K562 (cell line): ENCODE results near the gene PSRC1. TPM values are rescaled to one million over a fixed set of nuclear protein-coding genes. Genes with fewer than 3 reads are reported as not detected.

ENCODE experiments used
- ATAC-seq: fragments of 200-7000 bp; cut with Tn5 transposase; 3 replicates; pipeline ENCODE4 v1.9.1; 2020; ENCODE audit warnings: moderate library complexity
- BruUV-seq: library from RNA; stranded (reverse); fragments of 400-500 nt; replicated peaks from 2 replicates; lab custom pipeline; 2021; lab: Mats Ljungman, UMichigan
- CTCF ChIA-PET: fragments of 300-600 bp; formaldehyde crosslinking; extraction: SDS; loops from one replicate; lab custom pipeline; 2021; ENCODE audit warnings: low intra/inter-chr PET ratio; lab: Yijun Ruan, JAX
- POLR2A ChIA-PET: fragments of 300-600, 350-650 bp; sonication (Branson Sonifier 250); formaldehyde crosslinking; extraction: SDS; loops from one replicate; lab custom pipeline; 2021; ENCODE audit warnings: antibody characterized with exemption, inconsistent platforms; lab: Yijun Ruan, JAX
- DNase-seq, 4 experiments: peaks; one replicate each; pipeline versions ENCODE4 v3.0.0 to v3.0.0-alpha.2; 2011 to 2018; ENCODE audit warnings: low spot score in 3 of 4, mixed read lengths in 3 of 4; ENCODE audit errors: extremely low read depth in 1 of 4
- FAIRE-seq: peaks from 2 replicates; lab custom pipeline; 2011; peaks lifted over from hg19 to GRCh38; lab: Jason Lieb, UNC
- H2AFZ ChIP-seq: 2 replicates; pipeline ENCODE4 v1.6.0; 2011; ENCODE audit warnings: low read depth, low read length, control low read depth, inconsistent platforms
- H3K27ac ChIP-seq: fragments of 200-600 bp; 3 replicates; pipeline ENCODE4 v1.8.0; 2011; ENCODE audit warnings: low read depth, mild to moderate bottlenecking, control low read depth, inconsistent platforms, low read length, moderate library complexity, mixed read lengths; ENCODE audit errors: extremely low read depth
- H3K27me3 ChIP-seq, 2 experiments: fragments of 300-600 bp in 1 of 2; 2 replicates in 1 of 2; 3 replicates in 1 of 2; pipeline versions ENCODE4 v1.6.0 to v1.8.0; 2011; ENCODE audit warnings: inconsistent platforms in 2 of 2, low read length in 2 of 2, mild to moderate bottlenecking in 1 of 2, mixed read lengths in 1 of 2, moderate library complexity in 1 of 2; ENCODE audit not compliant: control insufficient read depth in 2 of 2, insufficient read depth in 2 of 2
- H3K36me3 ChIP-seq: fragments of 300-600 bp; 3 replicates; pipeline ENCODE4 v1.8.0; 2011; ENCODE audit warnings: mild to moderate bottlenecking, low read length, inconsistent platforms; ENCODE audit not compliant: control insufficient read depth, insufficient read depth
- H3K4me1 ChIP-seq, 2 experiments: fragments of 200-600 bp in 1 of 2; replicated peaks in 1 of 2; 2 replicates in 1 of 2; 3 replicates in 1 of 2; pipeline versions ENCODE4 v1.5.1 to v1.8.0; 2011; ENCODE audit warnings: inconsistent platforms in 2 of 2, low read length in 2 of 2, mild to moderate bottlenecking in 1 of 2, mixed read lengths in 1 of 2, moderate library complexity in 1 of 2; ENCODE audit not compliant: control insufficient read depth in 2 of 2, insufficient read depth in 2 of 2
- H3K4me2 ChIP-seq: 2 replicates; pipeline ENCODE4 v1.6.1; 2011; ENCODE audit warnings: low read length, control low read depth, inconsistent platforms, mixed read lengths; ENCODE audit not compliant: insufficient read depth
- H3K4me3 ChIP-seq: fragments of 200-600 bp; sonication (generic), shearing (Covaris generic); 2 replicates; pipeline ENCODE4 v1.5.1; 2016; ENCODE audit warnings: control low read depth, inconsistent platforms
- H3K79me2 ChIP-seq: fragments of 200-600 bp; 3 replicates; pipeline ENCODE4 v1.8.0; 2011; ENCODE audit warnings: low read length, inconsistent platforms; ENCODE audit not compliant: control insufficient read depth, insufficient read depth
- H3K9ac ChIP-seq, 2 experiments: 2 replicates each; pipeline versions ENCODE4 v1.6.0 to v1.6.1; 2011; ENCODE audit warnings: low read depth in 2 of 2, low read length in 2 of 2, control low read depth in 1 of 2, inconsistent platforms in 1 of 2, mild to moderate bottlenecking in 1 of 2, mixed read lengths in 1 of 2; ENCODE audit not compliant: insufficient read depth in 1 of 2
- H3K9me1 ChIP-seq: one replicate; pipeline ENCODE4 v1.6.0; 2011; ENCODE audit warnings: inconsistent platforms, mild to moderate bottlenecking, low read length, moderate library complexity; ENCODE audit not compliant: control insufficient read depth, insufficient read depth
- H3K9me3 ChIP-seq: replicated peaks from 2 replicates; pipeline ENCODE4 v1.5.1; 2011; ENCODE audit warnings: low read depth, low read length, inconsistent platforms; ENCODE audit not compliant: control insufficient read depth, insufficient read depth
- H4K20me1 ChIP-seq: replicated peaks from 2 replicates; pipeline ENCODE4 v1.6.1; 2011; ENCODE audit warnings: low read length, inconsistent platforms, mixed read lengths; ENCODE audit not compliant: control insufficient read depth, insufficient read depth
- ATF7 ChIP-seq: fragments of 450-650 bp; IDR thresholded peaks from 2 replicates; pipeline ENCODE4 v1.7.1; 2014; ENCODE audit warnings: mild to moderate bottlenecking, moderate library complexity
- FIP1L1 ChIP-seq: fragments of 200-400 bp; formaldehyde crosslinking; IDR thresholded peaks from 2 replicates; pipeline ENCODE4 v1.6.1; 2018; ENCODE audit warnings: mild to moderate bottlenecking, low read depth, low read length; ENCODE audit not compliant: poor library complexity, severe bottlenecking
- FOXA3 ChIP-seq, 2 experiments: fragments of 450-650 bp in 1 of 2; sonication (generic) in 1 of 2; formaldehyde crosslinking; IDR thresholded peaks in 1 of 2; conservative IDR thresholded peaks in 1 of 2; 2 replicates each; pipeline versions ENCODE4 v1.4.0 to v1.8.0; 2020 to 2022; ENCODE audit warnings: mild to moderate bottlenecking in 2 of 2, missing genetic modification reagents in 1 of 2
- GTF2E2 ChIP-seq: fragments of 200-800 bp; sonication (Bioruptor generic); IDR thresholded peaks from 2 replicates; pipeline ENCODE4 v1.6.1; 2016; ENCODE audit warnings: missing genetic modification characterization, missing compliant biosample characterization
- KLF13 ChIP-seq: fragments of 450-650 bp; IDR thresholded peaks from 2 replicates; pipeline ENCODE4 v1.6.1; 2016; ENCODE audit warnings: missing genetic modification characterization, low read depth, mild to moderate bottlenecking, missing compliant biosample characterization, moderate library complexity, borderline replicate concordance
- TAF15 ChIP-seq: fragments of 200-400 bp; formaldehyde crosslinking; IDR thresholded peaks from 2 replicates; pipeline ENCODE4 v1.6.1; 2017; ENCODE audit warnings: mild to moderate bottlenecking, low read depth, low read length, moderate library complexity
- ZFP1 ChIP-seq: fragments of 450-650 bp; formaldehyde crosslinking; IDR thresholded peaks from 2 replicates; pipeline ENCODE4 v1.4.0; 2020; ENCODE audit warnings: mild to moderate bottlenecking, mixed read lengths
- ZNF232 ChIP-seq: sonication (generic); formaldehyde crosslinking; IDR thresholded peaks from 2 replicates; pipeline ENCODE4 v1.8.0; 2022; ENCODE audit warnings: mild to moderate bottlenecking, missing genetic modification reagents
- ZNF764 ChIP-seq: fragments of 250-450 bp; sonication (Bioruptor Pico); IDR thresholded peaks from 2 replicates; pipeline ENCODE4 v1.4.0; 2020; ENCODE audit warnings: low read depth, mild to moderate bottlenecking, moderate library complexity
- WGBS: fragments of 100-300 bp; shearing (Covaris generic); methylation state at CpG from one replicate; pipeline ENCODE4 v1.1.6; 2016; ENCODE audit warnings: low coverage, mixed read lengths; ENCODE audit not compliant: insufficient coverage; ENCODE audit errors: missing lambda C conversion rate; 5-methylcytosine and 5-hydroxymethylcytosine counted together
- in situ Hi-C: fragments of 300-500 bp; cut with MboI; formaldehyde crosslinking; loops from 4 replicates; pipeline ENCODE4 v1.15.0; 2018; ENCODE audit warnings: inconsistent platforms, mixed read lengths
- intact Hi-C: fragments of 100-400 bp; cut with micrococcal nuclease; formaldehyde crosslinking; loops from 2 replicates; pipeline ENCODE4 v1.14.2; 2022
- polyA plus RNA-seq, 8 experiments: library from polyadenylated mRNA; depleted of rRNA in 4 of 8; stranded (reverse) in 5 of 8; unstranded in 3 of 8; fragments of >200 nt; fragmentation: Nextera tagmentation in 2 of 8; fragmentation: Illumina TruSeq in 1 of 8; extraction: Ambion mirVana in 2 of 8; extraction: Trizol in 1 of 8; gene quantifications; 2 replicates each; pipeline versions ENCODE4 v1.2.1 to v1.2.3, GENCODE V29; 2011 to 2014; ENCODE audit warnings: inconsistent platforms in 1 of 8, missing spikeins in 1 of 8
- total RNA-seq, 7 experiments: library from RNA; depleted of rRNA in 6 of 7; stranded (reverse); fragments of >200 nt in 6 of 7; fragmentation: Illumina TruSeq in 2 of 7; extraction: Trizol in 2 of 7; gene quantifications; 2 replicates each; pipeline versions ENCODE4 v1.2.1 to v1.2.3, GENCODE V29; 2011 to 2021; ENCODE audit warnings: low replicate concordance in 1 of 7
- TF ChIP-seq, protein P1 (sequence below), 2 experiments: fragments of 450-650 bp in 1 of 2; IDR thresholded peaks; 2 replicates each; pipeline ENCODE4 v1.6.1; 2011 to 2017; ENCODE audit warnings: low read depth in 2 of 2, antibody characterized with exemption in 1 of 2, borderline replicate concordance in 1 of 2, low read length in 1 of 2, mild to moderate bottlenecking in 1 of 2, mixed read lengths in 1 of 2; ENCODE audit not compliant: control insufficient read depth in 1 of 2
- TF ChIP-seq, protein P2 (sequence below): fragments of 250-450 bp; sonication (Bioruptor Pico); IDR thresholded peaks from 2 replicates; pipeline ENCODE4 v1.5.0; 2021
- TF ChIP-seq, protein P3 (sequence below): fragments of 450-650 bp; formaldehyde crosslinking; IDR thresholded peaks from 2 replicates; pipeline ENCODE4 v1.4.0; 2022; ENCODE audit warnings: missing genetic modification characterization

Gene PSRC1
- total and polyA plus RNA-seq, 9 of the 15 experiments (the other 6 are each of a cell fraction or from before 2014, with no cell fraction given): 6.5 to 65.2 (median 39.3) TPM

DNA sequence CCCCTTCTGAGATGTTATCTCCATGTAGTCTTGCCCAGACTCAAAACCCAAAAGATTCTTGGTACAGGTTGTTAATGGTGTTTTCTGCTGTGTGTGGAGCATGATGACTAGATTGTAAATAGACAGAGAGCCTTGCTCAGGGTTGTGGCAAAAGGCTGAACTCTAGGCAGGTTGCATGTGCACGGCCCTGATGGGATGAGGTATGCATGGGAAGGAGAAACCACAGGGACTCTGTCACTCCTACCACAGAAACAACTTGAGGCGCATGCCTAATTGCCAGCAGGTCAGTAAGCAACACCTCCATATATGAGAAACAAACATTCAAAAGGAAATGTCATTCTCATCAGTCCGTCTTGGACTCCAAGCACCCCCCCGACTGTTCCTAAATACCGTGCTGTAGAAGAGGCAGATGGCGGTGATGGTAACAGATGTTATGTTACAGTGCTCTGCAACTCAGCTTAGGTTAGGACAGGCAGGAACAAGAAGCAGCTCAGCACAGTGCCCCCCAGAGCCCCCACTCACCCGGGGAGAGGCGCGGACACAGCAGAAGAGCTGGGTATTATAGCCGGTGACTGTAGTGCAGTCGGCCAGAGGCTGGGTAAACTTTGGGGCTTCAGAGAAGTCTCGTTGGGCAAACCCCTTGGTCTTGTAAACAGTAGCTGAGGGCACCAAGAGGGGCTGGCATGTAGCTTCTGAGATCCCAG, 12.9 kb upstream of the PSRC1 start (continued):
- TF ChIP-seq ATF7 (no peak), FIP1L1 (no peak)

DNA sequence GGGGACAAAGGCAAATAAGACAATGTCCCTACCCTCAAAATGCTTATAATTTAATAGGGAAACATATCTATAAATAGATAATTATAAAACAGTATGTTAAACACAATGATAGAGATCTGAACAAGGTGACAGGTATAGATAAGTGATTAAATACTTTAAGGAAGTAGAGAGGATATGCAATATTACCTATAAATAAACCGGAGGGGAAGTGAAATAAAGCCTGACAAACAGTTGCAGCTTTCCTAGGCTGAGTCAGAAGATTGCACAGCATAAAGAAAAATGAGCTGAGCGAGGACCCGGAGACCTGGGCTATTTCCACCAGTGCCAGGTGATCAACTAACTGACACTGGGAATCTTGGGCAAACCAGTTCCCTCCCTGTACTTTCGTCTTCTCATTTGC, 11.5 kb upstream of the PSRC1 start:
- no TSS peak for BruUV-seq
- no peak for DNase-seq
- H3K36me3 ChIP-seq: no peaks in the 10 kb centered on the region
- H3K27ac ChIP-seq: no peak overlapping the region
- H3K9me1 ChIP-seq: no peaks in the 10 kb centered on the region
- intact Hi-C loops: no loop called here
- TF ChIP-seq, protein P1, sequence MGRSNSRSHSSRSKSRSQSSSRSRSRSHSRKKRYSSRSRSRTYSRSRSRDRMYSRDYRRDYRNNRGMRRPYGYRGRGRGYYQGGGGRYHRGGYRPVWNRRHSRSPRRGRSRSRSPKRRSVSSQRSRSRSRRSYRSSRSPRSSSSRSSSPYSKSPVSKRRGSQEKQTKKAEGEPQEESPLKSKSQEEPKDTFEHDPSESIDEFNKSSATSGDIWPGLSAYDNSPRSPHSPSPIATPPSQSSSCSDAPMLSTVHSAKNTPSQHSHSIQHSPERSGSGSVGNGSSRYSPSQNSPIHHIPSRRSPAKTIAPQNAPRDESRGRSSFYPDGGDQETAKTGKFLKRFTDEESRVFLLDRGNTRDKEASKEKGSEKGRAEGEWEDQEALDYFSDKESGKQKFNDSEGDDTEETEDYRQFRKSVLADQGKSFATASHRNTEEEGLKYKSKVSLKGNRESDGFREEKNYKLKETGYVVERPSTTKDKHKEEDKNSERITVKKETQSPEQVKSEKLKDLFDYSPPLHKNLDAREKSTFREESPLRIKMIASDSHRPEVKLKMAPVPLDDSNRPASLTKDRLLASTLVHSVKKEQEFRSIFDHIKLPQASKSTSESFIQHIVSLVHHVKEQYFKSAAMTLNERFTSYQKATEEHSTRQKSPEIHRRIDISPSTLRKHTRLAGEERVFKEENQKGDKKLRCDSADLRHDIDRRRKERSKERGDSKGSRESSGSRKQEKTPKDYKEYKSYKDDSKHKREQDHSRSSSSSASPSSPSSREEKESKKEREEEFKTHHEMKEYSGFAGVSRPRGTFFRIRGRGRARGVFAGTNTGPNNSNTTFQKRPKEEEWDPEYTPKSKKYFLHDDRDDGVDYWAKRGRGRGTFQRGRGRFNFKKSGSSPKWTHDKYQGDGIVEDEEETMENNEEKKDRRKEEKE (IDR thresholded peaks at IDR 0.05; ENCODE audit: borderline replicate concordance in 1 of 2, control insufficient read depth in 1 of 2, low read depth in 2 of 2, low read length in 1 of 2): no peak
- TF ChIP-seq FOXA3 (CRISPR knock-in tag; conservative IDR thresholded peaks at IDR 0.05 in 1 of 2, IDR thresholded peaks at IDR 0.05 in 1 of 2) (no peak), ZNF764 (no peak), GTF2E2 (tag) (no peak), KLF13 (tag) (no peak), TAF15 (no peak), ZFP1 (CRISPR knock-in tag) (no peak), ZNF232 (no peak)
- TF ChIP-seq, protein P2, sequence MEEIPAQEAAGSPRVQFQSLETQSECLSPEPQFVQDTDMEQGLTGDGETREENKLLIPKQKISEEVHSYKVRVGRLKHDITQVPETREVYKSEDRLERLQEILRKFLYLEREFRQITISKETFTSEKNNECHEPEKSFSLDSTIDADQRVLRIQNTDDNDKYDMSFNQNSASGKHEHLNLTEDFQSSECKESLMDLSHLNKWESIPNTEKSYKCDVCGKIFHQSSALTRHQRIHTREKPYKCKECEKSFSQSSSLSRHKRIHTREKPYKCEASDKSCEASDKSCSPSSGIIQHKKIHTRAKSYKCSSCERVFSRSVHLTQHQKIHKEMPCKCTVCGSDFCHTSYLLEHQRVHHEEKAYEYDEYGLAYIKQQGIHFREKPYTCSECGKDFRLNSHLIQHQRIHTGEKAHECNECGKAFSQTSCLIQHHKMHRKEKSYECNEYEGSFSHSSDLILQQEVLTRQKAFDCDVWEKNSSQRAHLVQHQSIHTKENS: no peak
- TF ChIP-seq, protein P3, sequence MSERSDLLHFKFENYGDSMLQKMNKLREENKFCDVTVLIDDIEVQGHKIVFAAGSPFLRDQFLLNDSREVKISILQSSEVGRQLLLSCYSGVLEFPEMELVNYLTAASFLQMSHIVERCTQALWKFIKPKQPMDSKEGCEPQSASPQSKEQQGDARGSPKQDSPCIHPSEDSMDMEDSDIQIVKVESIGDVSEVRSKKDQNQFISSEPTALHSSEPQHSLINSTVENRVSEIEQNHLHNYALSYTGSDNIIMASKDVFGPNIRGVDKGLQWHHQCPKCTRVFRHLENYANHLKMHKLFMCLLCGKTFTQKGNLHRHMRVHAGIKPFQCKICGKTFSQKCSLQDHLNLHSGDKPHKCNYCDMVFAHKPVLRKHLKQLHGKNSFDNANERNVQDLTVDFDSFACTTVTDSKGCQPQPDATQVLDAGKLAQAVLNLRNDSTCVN: no peak
- ATAC-seq: no peak
- no peak overlapping the region for H3K4me3 ChIP-seq
- whole genome bisulfite sequencing: 41% methylated on average over 4 of the region's 4 CpGs
- H3K4me1 ChIP-seq: peaks cover 18 to 40% of the 10 kb centered on the region in 2 experiments
- H3K9ac ChIP-seq: no peak overlapping the region
- no peak overlapping the region for H2AFZ ChIP-seq
- POLR2A ChIA-PET: interaction anchor here (4.2 kb wide), 1 partner anchor 12 kb away, joined by 29 read pairs; the partner anchor contains the start of gene MYBPHL
- CTCF ChIA-PET: no interaction called here
- H3K27me3 ChIP-seq: no peaks in the 10 kb centered on the region
- H3K79me2 ChIP-seq: no peaks in the 10 kb centered on the region
- no peak overlapping the region for H3K4me2 ChIP-seq
- H4K20me1 ChIP-seq: no peaks in the 10 kb centered on the region
- no peak for FAIRE-seq
- in situ Hi-C loops: no loop called here
- no peaks in the 10 kb centered on the region for H3K9me3 ChIP-seq
